ENCODE data around the gene BATF2. TPM values are rescaled to one million over a fixed set of nuclear protein-coding genes. Genes with fewer than 3 reads are reported as not detected.

The BATF2 gene
- polyA plus RNA-seq, 1 donor from 2014 or later: not detected

DNA sequence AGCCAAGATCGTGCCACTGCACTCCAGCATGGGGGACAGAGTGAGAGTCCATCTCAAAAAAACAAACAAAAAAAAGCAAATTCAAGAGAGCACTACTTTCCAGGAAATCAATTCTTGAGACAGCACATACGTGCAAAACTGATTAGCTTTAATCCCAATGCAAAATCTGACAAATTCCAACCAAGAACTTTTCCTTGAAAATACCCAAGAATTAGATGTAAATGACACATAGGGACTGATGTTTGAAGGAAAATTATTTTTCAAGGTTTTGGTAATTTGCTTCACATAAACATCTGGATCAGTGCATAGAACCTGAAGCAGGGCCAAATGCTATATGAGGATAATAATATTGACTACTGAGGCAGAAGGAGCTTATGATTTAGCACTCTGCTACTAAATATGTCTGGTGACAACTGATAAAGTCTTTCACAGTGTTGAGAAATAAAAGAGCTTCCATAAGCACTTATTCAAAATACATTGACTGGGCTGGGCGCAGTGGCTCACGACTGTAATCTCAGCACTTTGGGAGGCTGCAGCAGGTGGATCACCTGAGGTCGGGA is 33.6 kb downstream of the BATF2 start:
- Histone ChIP-seq H2AFZ (ENCODE audit: low read depth, low read length) (no peak overlapping the region), H3K9me2 (ENCODE audit: insufficient read depth, low read length) (no peaks in the 10 kb centered on the region), H4K20me1 (ENCODE audit: insufficient read depth) (no peaks in the 10 kb centered on the region), H3K9ac (ENCODE audit: low read length) (no peak overlapping the region), H3K4me2 (ENCODE audit: low read length) (no peak overlapping the region), H3K36me3 (ENCODE audit: insufficient read depth, low read length) (no peaks in the 10 kb centered on the region), H3K4me3 (ENCODE audit: low read length) (no peak overlapping the region), H3K79me2 (replicated peaks; ENCODE audit: insufficient read depth, low read length) (no peaks in the 10 kb centered on the region), H3F3A (ENCODE audit: insufficient read depth, low read length, poor library complexity, severe bottlenecking) (no peaks in the 10 kb centered on the region), H3K9me3 (ENCODE audit: low read length) (no peaks in the 10 kb centered on the region), H3K27me3 (ENCODE audit: insufficient read depth, low read depth, low read length) (no peaks in the 10 kb centered on the region), H3K27ac (ENCODE audit: low read length) (no peak overlapping the region)
- TF ChIP-seq SMC3 (conservative IDR thresholded peaks at IDR 0.05; ENCODE audit: poor library complexity) (no peak), POLR2AphosphoS5 (IDR thresholded peaks at IDR 0.05) (no peak), EZH2 (IDR thresholded peaks at IDR 0.05; ENCODE audit: borderline replicate concordance, insufficient read depth, low read length, poor library complexity, severe bottlenecking) (no peak), CTCF (IDR thresholded peaks at IDR 0.05; ENCODE audit: poor library complexity, severe bottlenecking) (no peak), REST (IDR thresholded peaks at IDR 0.05; ENCODE audit: borderline replicate concordance) (no peak), MXI1 (conservative IDR thresholded peaks at IDR 0.05; ENCODE audit: poor library complexity, severe bottlenecking) (no peak), TAF1 (IDR thresholded peaks at IDR 0.05; ENCODE audit: low read depth) (no peak), EP300 (conservative IDR thresholded peaks at IDR 0.05; ENCODE audit: poor library complexity, severe bottlenecking) (no peak), RAD21 (conservative IDR thresholded peaks at IDR 0.05) (no peak)

GRCh38 chr11:64960719-64961118 is 36.1 kb downstream of the BATF2 start:
- Histone ChIP-seq H2AFZ (ENCODE audit: low read depth, low read length) (no peak overlapping the region), H3F3A (ENCODE audit: insufficient read depth, low read length, poor library complexity, severe bottlenecking) (no peaks in the 10 kb centered on the region), H3K4me3 (ENCODE audit: low read length) (no peak overlapping the region), H3K9ac (ENCODE audit: low read length) (no peak overlapping the region), H3K27me3 (ENCODE audit: insufficient read depth, low read depth, low read length) (no peaks in the 10 kb centered on the region), H3K9me2 (ENCODE audit: insufficient read depth, low read length) (no peaks in the 10 kb centered on the region), H3K4me2 (ENCODE audit: low read length) (no peak overlapping the region), H3K36me3 (ENCODE audit: insufficient read depth, low read length) (no peaks in the 10 kb centered on the region), H3K79me2 (replicated peaks; ENCODE audit: insufficient read depth, low read length) (no peaks in the 10 kb centered on the region), H3K9me3 (ENCODE audit: low read length) (no peaks in the 10 kb centered on the region), H3K27ac (ENCODE audit: low read length) (no peak overlapping the region), H4K20me1 (ENCODE audit: insufficient read depth) (no peaks in the 10 kb centered on the region)
- TF ChIP-seq MXI1 (conservative IDR thresholded peaks at IDR 0.05; ENCODE audit: poor library complexity, severe bottlenecking): no peak
- TF ChIP-seq CTCF (IDR thresholded peaks at IDR 0.05; ENCODE audit: poor library complexity, severe bottlenecking): no peak
- no peak for TF ChIP-seq REST (IDR thresholded peaks at IDR 0.05; ENCODE audit: borderline replicate concordance)

All from neural cell (in vitro differentiated cells).